ENCODE measurements around the gene CCDC158. TPM values are rescaled to one million over a fixed set of nuclear protein-coding genes. Genes with fewer than 3 reads are reported as not detected.

CCDC158 gene
- total RNA-seq, 1 donor from 2014 or later: not detected

GRCh38 chr4:76386566-76387305, 34.2 kb downstream of the CCDC158 start:
- Mint-ChIP-seq H3K27me3 (ENCODE audit: unreplicated experiment) (no peaks in the 10 kb centered on the region), H3K4me1 (ENCODE audit: low read depth, unreplicated experiment) (no peaks in the 10 kb centered on the region), H3K36me3 (ENCODE audit: unreplicated experiment) (peaks cover 5% of the 10 kb centered on the region), H3K4me3 (ENCODE audit: unreplicated experiment) (no peak overlapping the region), H3K9me3 (ENCODE audit: unreplicated experiment) (no peaks in the 10 kb centered on the region), H3K27ac (ENCODE audit: unreplicated experiment) (no peak overlapping the region)
- DNase-seq: no peak
- no peak for TF ChIP-seq CTCF (IDR thresholded peaks at IDR 0.05; ENCODE audit: partially characterized antibody, unreplicated experiment)

GRCh38 chr4:76385974-76386373, 35.0 kb downstream of the CCDC158 start:
- Mint-ChIP-seq H3K27me3 (ENCODE audit: unreplicated experiment) (no peaks in the 10 kb centered on the region), H3K9me3 (ENCODE audit: unreplicated experiment) (no peaks in the 10 kb centered on the region), H3K27ac (ENCODE audit: unreplicated experiment) (no peak overlapping the region), H3K36me3 (ENCODE audit: unreplicated experiment) (peaks cover 5% of the 10 kb centered on the region), H3K4me3 (ENCODE audit: unreplicated experiment) (no peak overlapping the region), H3K4me1 (ENCODE audit: low read depth, unreplicated experiment) (no peaks in the 10 kb centered on the region)
- TF ChIP-seq CTCF (IDR thresholded peaks at IDR 0.05; ENCODE audit: partially characterized antibody, unreplicated experiment): no peak
- no peak for DNase-seq

DNA sequence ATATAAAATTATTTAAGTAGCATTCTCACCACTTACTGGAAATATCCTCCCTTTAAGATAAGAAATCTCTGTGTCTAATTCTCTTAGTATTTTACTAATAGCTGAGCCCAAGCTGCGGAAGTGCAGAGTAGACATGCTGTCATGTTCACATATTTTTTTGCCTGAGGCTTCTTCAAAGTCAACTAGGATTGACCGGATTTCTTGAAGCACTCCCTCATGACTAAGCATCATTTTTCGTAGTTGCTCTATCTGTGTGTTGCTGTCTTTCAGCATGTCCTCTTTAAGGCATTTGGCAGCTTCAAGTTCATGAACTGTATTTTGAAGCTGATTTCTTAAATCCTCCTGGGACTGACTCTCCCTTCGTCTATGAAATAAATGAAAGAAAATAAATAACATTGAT, 36.9 kb downstream of the CCDC158 start:
- H3K9me3 Mint-ChIP-seq (ENCODE audit: unreplicated experiment): no peaks in the 10 kb centered on the region
- peaks cover 5% of the 10 kb centered on the region for H3K36me3 Mint-ChIP-seq (ENCODE audit: unreplicated experiment)
- no peaks in the 10 kb centered on the region for H3K4me1 Mint-ChIP-seq (ENCODE audit: low read depth, unreplicated experiment)
- H3K27me3 Mint-ChIP-seq (ENCODE audit: unreplicated experiment): no peaks in the 10 kb centered on the region
- no peak for TF ChIP-seq CTCF (IDR thresholded peaks at IDR 0.05; ENCODE audit: partially characterized antibody, unreplicated experiment)
- H3K27ac Mint-ChIP-seq (ENCODE audit: unreplicated experiment): no peak overlapping the region
- no peak overlapping the region for H3K4me3 Mint-ChIP-seq (ENCODE audit: unreplicated experiment)
- no peak for DNase-seq

- H3K27me3 Mint-ChIP-seq (ENCODE audit: unreplicated experiment): no peaks in the 10 kb centered on the region
- DNase-seq: no peak
- H3K4me1 Mint-ChIP-seq (ENCODE audit: low read depth, unreplicated experiment): peaks cover under 1% of the 10 kb centered on the region
- no peak overlapping the region for H3K4me3 Mint-ChIP-seq (ENCODE audit: unreplicated experiment)
- H3K9me3 Mint-ChIP-seq (ENCODE audit: unreplicated experiment): no peaks in the 10 kb centered on the region
- H3K27ac Mint-ChIP-seq (ENCODE audit: unreplicated experiment): no peak overlapping the region
- peaks cover 5% of the 10 kb centered on the region for H3K36me3 Mint-ChIP-seq (ENCODE audit: unreplicated experiment)
- no peak for TF ChIP-seq CTCF (IDR thresholded peaks at IDR 0.05; ENCODE audit: partially characterized antibody, unreplicated experiment)
Observed at GRCh38 chr4:76383001-76383400, 37.9 kb downstream of the CCDC158 start.

DNA sequence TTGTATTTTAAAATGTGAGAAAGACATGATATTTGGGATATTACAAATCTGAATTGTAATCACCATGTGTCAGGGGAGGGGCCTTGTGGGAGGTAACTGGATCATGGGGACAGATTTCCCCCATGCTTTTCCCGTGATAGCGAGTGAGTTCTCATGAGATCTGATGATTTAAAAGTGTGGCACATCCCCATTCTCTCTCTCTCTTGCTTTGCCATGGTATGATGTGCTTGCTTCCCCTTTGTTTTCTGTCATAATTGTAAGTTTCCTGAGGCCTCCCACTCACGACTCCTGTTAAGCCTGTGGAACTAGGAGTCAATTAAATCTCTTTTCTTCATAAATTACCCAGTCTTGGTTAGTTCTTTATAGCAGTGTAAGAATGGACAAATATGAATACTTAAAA, 39.0 kb downstream of the CCDC158 start:
- peaks cover 5% of the 10 kb centered on the region for H3K36me3 Mint-ChIP-seq (ENCODE audit: unreplicated experiment)

More for the DNA sequence above, 39.0 kb downstream of the CCDC158 start:
- DNase-seq: no peak
- no peaks in the 10 kb centered on the region for H3K9me3 Mint-ChIP-seq (ENCODE audit: unreplicated experiment)
- H3K27ac Mint-ChIP-seq (ENCODE audit: unreplicated experiment): no peak overlapping the region
- H3K4me3 Mint-ChIP-seq (ENCODE audit: unreplicated experiment): no peak overlapping the region
- no peak for TF ChIP-seq CTCF (IDR thresholded peaks at IDR 0.05; ENCODE audit: partially characterized antibody, unreplicated experiment)
- H3K27me3 Mint-ChIP-seq (ENCODE audit: unreplicated experiment): no peaks in the 10 kb centered on the region
- H3K4me1 Mint-ChIP-seq (ENCODE audit: low read depth, unreplicated experiment): peaks cover 8% of the 10 kb centered on the region
